ENCODE results near the gene MIPEP.

The MIPEP gene

GRCh38 chr13:23729531-23729930 is 159.7 kb downstream of the MIPEP start:
- Histone ChIP-seq H3K4me3 (ENCODE audit: low read depth in 1 of 5, low read length in 5 of 5) (no peak overlapping the region), H3K4me1 (ENCODE audit: control insufficient read depth in 5 of 5, insufficient read depth in 5 of 5, low read length in 5 of 5) (no peaks in the 10 kb centered on the region), H3K27me3 (ENCODE audit: control insufficient read depth in 5 of 5, insufficient read depth in 4 of 5, low read length in 5 of 5) (no peaks in the 10 kb centered on the region), H3K9ac (ENCODE audit: low read length in 5 of 5) (no peak overlapping the region), H3K9me3 (ENCODE audit: control insufficient read depth in 5 of 5, low read length in 5 of 5) (no peaks in the 10 kb centered on the region), H3K27ac (ENCODE audit: low read depth, low read length) (no peak overlapping the region), H3K36me3 (ENCODE audit: control insufficient read depth in 5 of 5, insufficient read depth in 5 of 5, low read length in 5 of 5) (peaks cover 8 to 14% (median 11%) of the 10 kb centered on the region in 5 donors)

- H3K9me3 ChIP-seq (ENCODE audit: control insufficient read depth in 5 of 5, low read length in 5 of 5) = no peaks in the 10 kb centered on the region
- no peaks in the 10 kb centered on the region for H3K4me1 ChIP-seq (ENCODE audit: control insufficient read depth in 5 of 5, insufficient read depth in 5 of 5, low read length in 5 of 5)
- H3K27ac ChIP-seq (ENCODE audit: low read depth, low read length) = no peak overlapping the region
- peaks cover 8 to 14% (median 11%) of the 10 kb centered on the region in 5 donors for H3K36me3 ChIP-seq (ENCODE audit: control insufficient read depth in 5 of 5, insufficient read depth in 5 of 5, low read length in 5 of 5)
- H3K4me3 ChIP-seq (ENCODE audit: low read depth in 1 of 5, low read length in 5 of 5) = no peak overlapping the region
- H3K9ac ChIP-seq (ENCODE audit: low read length in 5 of 5) = no peak overlapping the region
- no peaks in the 10 kb centered on the region for H3K27me3 ChIP-seq (ENCODE audit: control insufficient read depth in 5 of 5, insufficient read depth in 4 of 5, low read length in 5 of 5)
These were observed 160.4 kb downstream of the MIPEP start for GRCh38 chr13:23728807-23729206.

- Histone ChIP-seq H3K4me1 (ENCODE audit: control insufficient read depth in 5 of 5, insufficient read depth in 5 of 5, low read length in 5 of 5) (no peaks in the 10 kb centered on the region), H3K36me3 (ENCODE audit: control insufficient read depth in 5 of 5, insufficient read depth in 5 of 5, low read length in 5 of 5) (peaks cover 7 to 14% (median 11%) of the 10 kb centered on the region in 5 donors), H3K9me3 (ENCODE audit: control insufficient read depth in 5 of 5, low read length in 5 of 5) (no peaks in the 10 kb centered on the region), H3K9ac (ENCODE audit: low read length in 5 of 5) (no peak overlapping the region), H3K4me3 (ENCODE audit: low read depth in 1 of 5, low read length in 5 of 5) (no peak overlapping the region), H3K27me3 (ENCODE audit: control insufficient read depth in 5 of 5, insufficient read depth in 4 of 5, low read length in 5 of 5) (no peaks in the 10 kb centered on the region), H3K27ac (ENCODE audit: low read depth, low read length) (no peak overlapping the region)
These were observed 163.3 kb downstream of the MIPEP start for GRCh38 chr13:23725922-23726321.

GRCh38 chr13:23724196-23724970 is 164.8 kb downstream of the MIPEP start:
- Histone ChIP-seq H3K27me3 (ENCODE audit: control insufficient read depth in 5 of 5, insufficient read depth in 4 of 5, low read length in 5 of 5) (no peaks in the 10 kb centered on the region), H3K27ac (ENCODE audit: low read depth, low read length) (no peak overlapping the region), H3K9me3 (ENCODE audit: control insufficient read depth in 5 of 5, low read length in 5 of 5) (no peaks in the 10 kb centered on the region), H3K4me3 (ENCODE audit: low read depth in 1 of 5, low read length in 5 of 5) (no peak overlapping the region), H3K9ac (ENCODE audit: low read length in 5 of 5) (no peak overlapping the region), H3K36me3 (ENCODE audit: control insufficient read depth in 5 of 5, insufficient read depth in 5 of 5, low read length in 5 of 5) (peaks cover under 1 to 11% (median 10%) of the 10 kb centered on the region in 5 donors), H3K4me1 (ENCODE audit: control insufficient read depth in 5 of 5, insufficient read depth in 5 of 5, low read length in 5 of 5) (no peaks in the 10 kb centered on the region)

- Histone ChIP-seq H3K36me3 (ENCODE audit: control insufficient read depth in 5 of 5, insufficient read depth in 5 of 5, low read length in 5 of 5) (peaks cover 0 to 4% (median under 1%) of the 10 kb centered on the region in 5 donors), H3K27me3 (ENCODE audit: control insufficient read depth in 5 of 5, insufficient read depth in 4 of 5, low read length in 5 of 5) (no peaks in the 10 kb centered on the region), H3K4me1 (ENCODE audit: control insufficient read depth in 5 of 5, insufficient read depth in 5 of 5, low read length in 5 of 5) (no peaks in the 10 kb centered on the region), H3K9ac (ENCODE audit: low read length in 5 of 5) (no peak overlapping the region), H3K27ac (ENCODE audit: low read depth, low read length) (no peak overlapping the region), H3K9me3 (ENCODE audit: control insufficient read depth in 5 of 5, low read length in 5 of 5) (no peaks in the 10 kb centered on the region), H3K4me3 (ENCODE audit: low read depth in 1 of 5, low read length in 5 of 5) (no peak overlapping the region)
These were observed 165.7 kb downstream of the MIPEP start for GRCh38 chr13:23723471-23723870.

GRCh38 chr13:23722726-23723453 is 166.3 kb downstream of the MIPEP start:
- Histone ChIP-seq H3K9me3 (ENCODE audit: control insufficient read depth in 5 of 5, low read length in 5 of 5) (no peaks in the 10 kb centered on the region), H3K4me3 (ENCODE audit: low read depth in 1 of 5, low read length in 5 of 5) (no peak overlapping the region), H3K27ac (ENCODE audit: low read depth, low read length) (no peak overlapping the region), H3K4me1 (ENCODE audit: control insufficient read depth in 5 of 5, insufficient read depth in 5 of 5, low read length in 5 of 5) (no peaks in the 10 kb centered on the region), H3K27me3 (ENCODE audit: control insufficient read depth in 5 of 5, insufficient read depth in 4 of 5, low read length in 5 of 5) (no peaks in the 10 kb centered on the region), H3K36me3 (ENCODE audit: control insufficient read depth in 5 of 5, insufficient read depth in 5 of 5, low read length in 5 of 5) (peaks cover 0 to 4% (median 0%) of the 10 kb centered on the region in 5 donors), H3K9ac (ENCODE audit: low read length in 5 of 5) (no peak overlapping the region)

- Histone ChIP-seq H3K27ac (ENCODE audit: low read depth, low read length) (no peak overlapping the region), H3K4me3 (ENCODE audit: low read depth in 1 of 5, low read length in 5 of 5) (no peak overlapping the region), H3K4me1 (ENCODE audit: control insufficient read depth in 5 of 5, insufficient read depth in 5 of 5, low read length in 5 of 5) (no peaks in the 10 kb centered on the region), H3K36me3 (ENCODE audit: control insufficient read depth in 5 of 5, insufficient read depth in 5 of 5, low read length in 5 of 5) (no peaks in the 10 kb centered on the region), H3K27me3 (ENCODE audit: control insufficient read depth in 5 of 5, insufficient read depth in 4 of 5, low read length in 5 of 5) (no peaks in the 10 kb centered on the region), H3K9me3 (ENCODE audit: control insufficient read depth in 5 of 5, low read length in 5 of 5) (no peaks in the 10 kb centered on the region), H3K9ac (ENCODE audit: low read length in 5 of 5) (no peak overlapping the region)
These were observed 170.2 kb downstream of the MIPEP start for GRCh38 chr13:23718996-23719395.

GRCh38 chr13:23716401-23716800 is 172.8 kb downstream of the MIPEP start:
- no peak overlapping the region for H3K9ac ChIP-seq (ENCODE audit: low read length in 5 of 5)
- no peaks in the 10 kb centered on the region for H3K4me1 ChIP-seq (ENCODE audit: control insufficient read depth in 5 of 5, insufficient read depth in 5 of 5, low read length in 5 of 5)
- H3K27me3 ChIP-seq (ENCODE audit: control insufficient read depth in 5 of 5, insufficient read depth in 4 of 5, low read length in 5 of 5) = no peaks in the 10 kb centered on the region
- no peak overlapping the region for H3K27ac ChIP-seq (ENCODE audit: low read depth, low read length)
- H3K4me3 ChIP-seq (ENCODE audit: low read depth in 1 of 5, low read length in 5 of 5) = no peak overlapping the region
- H3K36me3 ChIP-seq (ENCODE audit: control insufficient read depth in 5 of 5, insufficient read depth in 5 of 5, low read length in 5 of 5) = no peaks in the 10 kb centered on the region
- H3K9me3 ChIP-seq (ENCODE audit: control insufficient read depth in 5 of 5, low read length in 5 of 5) = peaks cover 0 to 6% (median 0%) of the 10 kb centered on the region in 5 donors

GRCh38 chr13:23715762-23716235 is 173.4 kb downstream of the MIPEP start:
- H3K9ac ChIP-seq (ENCODE audit: low read length in 5 of 5) = no peak overlapping the region
- peaks cover 0 to 6% (median 0%) of the 10 kb centered on the region in 5 donors for H3K9me3 ChIP-seq (ENCODE audit: control insufficient read depth in 5 of 5, low read length in 5 of 5)
- H3K27me3 ChIP-seq (ENCODE audit: control insufficient read depth in 5 of 5, insufficient read depth in 4 of 5, low read length in 5 of 5) = no peaks in the 10 kb centered on the region
- no peaks in the 10 kb centered on the region for H3K4me1 ChIP-seq (ENCODE audit: control insufficient read depth in 5 of 5, insufficient read depth in 5 of 5, low read length in 5 of 5)
- no peaks in the 10 kb centered on the region for H3K36me3 ChIP-seq (ENCODE audit: control insufficient read depth in 5 of 5, insufficient read depth in 5 of 5, low read length in 5 of 5)
- H3K27ac ChIP-seq (ENCODE audit: low read depth, low read length) = no peak overlapping the region
- no peak overlapping the region for H3K4me3 ChIP-seq (ENCODE audit: low read depth in 1 of 5, low read length in 5 of 5)

- Histone ChIP-seq H3K27ac (ENCODE audit: low read depth, low read length) (no peak overlapping the region), H3K4me3 (ENCODE audit: low read depth in 1 of 5, low read length in 5 of 5) (no peak overlapping the region), H3K36me3 (ENCODE audit: control insufficient read depth in 5 of 5, insufficient read depth in 5 of 5, low read length in 5 of 5) (no peaks in the 10 kb centered on the region), H3K9ac (ENCODE audit: low read length in 5 of 5) (no peak overlapping the region), H3K27me3 (ENCODE audit: control insufficient read depth in 5 of 5, insufficient read depth in 4 of 5, low read length in 5 of 5) (no peaks in the 10 kb centered on the region), H3K4me1 (ENCODE audit: control insufficient read depth in 5 of 5, insufficient read depth in 5 of 5, low read length in 5 of 5) (no peaks in the 10 kb centered on the region), H3K9me3 (ENCODE audit: control insufficient read depth in 5 of 5, low read length in 5 of 5) (peaks cover 0 to 6% (median 0%) of the 10 kb centered on the region in 5 donors)
These were observed 174.0 kb downstream of the MIPEP start for GRCh38 chr13:23715092-23715761.

Measured in subcutaneous abdominal adipose tissue (tissue), 5 donors.